HG03103 (cell line): ENCODE data around the gene TAC3.
A peak's percentile ranks its signal among the peaks of the same experiment; 100 is the strongest.
"Not testable (repeated sequence)": the region's sequence is repeated elsewhere in the genome, so short reads cannot be mapped to it uniquely, and the experiment has no call there.

Experiments used
- ATAC-seq: cut with Tn5 transposase; IDR thresholded peaks from one replicate; pipeline ENCODE4 v1.9.1; 2021; ENCODE audit warnings: low read depth; ENCODE audit not compliant: unreplicated experiment

The TAC3 gene

GRCh38 chr12:57039016-57039798 is 22.9 kb upstream of the TAC3 start:
- ATAC-seq, result no peak

GRCh38 chr12:57037264-57037663 is 20.9 kb upstream of the TAC3 start:
- no peak for ATAC-seq

GRCh38 chr12:57033431-57033830 is 17.1 kb upstream of the TAC3 start:
- no peak for ATAC-seq

GRCh38 chr12:57031789-57032188 is 15.5 kb upstream of the TAC3 start:
- no peak for ATAC-seq

- no peak for ATAC-seq
These were observed 14.9 kb upstream of the TAC3 start for GRCh38 chr12:57031138-57031725.

GRCh38 chr12:57029457-57029856 is 13.1 kb upstream of the TAC3 start:
- no peak for ATAC-seq

GRCh38 chr12:57027805-57028153 is 11.4 kb upstream of the TAC3 start:
- ATAC-seq, result no peak

- ATAC-seq, result no peak
These were observed 10.9 kb upstream of the TAC3 start for GRCh38 chr12:57027011-57027804.

GRCh38 chr12:57025196-57025595 is 8.9 kb upstream of the TAC3 start:
- no peak for ATAC-seq

- not testable (repeated sequence) for ATAC-seq
These were observed 6.0 kb upstream of the TAC3 start for GRCh38 chr12:57022324-57022723.

- no peak for ATAC-seq
These were observed 3.8 kb upstream of the TAC3 start for GRCh38 chr12:57019983-57020719.

- no peak for ATAC-seq
These were observed 2.6 kb upstream of the TAC3 start for GRCh38 chr12:57018906-57019305.

GRCh38 chr12:57018353-57018752 is 2.0 kb upstream of the TAC3 start:
- ATAC-seq, result not testable (repeated sequence)

- peak; percentile 67 for ATAC-seq
These were observed 3.5 kb downstream of the TAC3 start for GRCh38 chr12:57012600-57013465.

- peak; percentile 40 for ATAC-seq
These were observed 4.6 kb downstream of the TAC3 start for GRCh38 chr12:57011438-57012424.

GRCh38 chr12:57010627-57011247 is 5.6 kb downstream of the TAC3 start:
- ATAC-seq, result no peak

GRCh38 chr12:57009949-57010626 is 6.2 kb downstream of the TAC3 start:
- ATAC-seq, result no peak

- ATAC-seq, result no peak
These were observed 8.2 kb downstream of the TAC3 start for GRCh38 chr12:57008178-57008577.
